NOMO-1 (cell line): ENCODE data around the gene EML1.

Experiments used
- DNase-seq, 2 experiments: peaks; one replicate each; lab custom pipeline; 2025; ENCODE audit not compliant: unreplicated experiment in 2 of 2; lab: John Stamatoyannopoulos, UW

Gene EML1

GRCh38 chr14:99777951-99778350 is 15.3 kb upstream of the EML1 start:
- no peak for DNase-seq

- DNase-seq, result no peak
These were observed 13.5 kb upstream of the EML1 start for GRCh38 chr14:99779751-99780150.

GRCh38 chr14:99780690-99781089 is 12.5 kb upstream of the EML1 start:
- no peak for DNase-seq

GRCh38 chr14:99781091-99781490 is 12.1 kb upstream of the EML1 start:
- DNase-seq, result no peak

- no peak for DNase-seq
These were observed 11.2 kb upstream of the EML1 start for GRCh38 chr14:99781853-99782610.

- DNase-seq, result no peak
These were observed 8.7 kb upstream of the EML1 start for GRCh38 chr14:99784508-99784907.

GRCh38 chr14:99785426-99785825 is 7.8 kb upstream of the EML1 start:
- no peak for DNase-seq

- DNase-seq, result no peak
These were observed 6.7 kb upstream of the EML1 start for GRCh38 chr14:99786511-99786989.

- no peak for DNase-seq
These were observed 4.5 kb upstream of the EML1 start for GRCh38 chr14:99788713-99789112.

GRCh38 chr14:99789581-99789980 is 3.6 kb upstream of the EML1 start:
- DNase-seq, result no peak

GRCh38 chr14:99790201-99790977 is 2.8 kb upstream of the EML1 start:
- no peak for DNase-seq

- DNase-seq, result no peak
These were observed 2.2 kb upstream of the EML1 start for GRCh38 chr14:99790978-99791376.

GRCh38 chr14:99791476-99792209 is 1.6 kb upstream of the EML1 start:
- DNase-seq, result no peak

GRCh38 chr14:99792210-99792535 is 1.0 kb upstream of the EML1 start:
- DNase-seq, result no peak

GRCh38 chr14:99792551-99793212 is 531 bp upstream of the EML1 start:
- DNase-seq, result no peak

- DNase-seq, result no peak
These were observed 1.1 kb downstream of the EML1 start for GRCh38 chr14:99794151-99794780.

GRCh38 chr14:99795046-99795445 is 1.8 kb downstream of the EML1 start:
- no peak for DNase-seq

GRCh38 chr14:99797231-99797630 is 4.0 kb downstream of the EML1 start:
- DNase-seq, result no peak

- no peak for DNase-seq
These were observed 7.6 kb downstream of the EML1 start for GRCh38 chr14:99800781-99801180.

- DNase-seq, result no peak
These were observed 9.3 kb downstream of the EML1 start for GRCh38 chr14:99802301-99803105.
